H1 (cell line): Measurements from ENCODE around the gene OMP. TPM values are rescaled to one million over a fixed set of nuclear protein-coding genes. Genes with fewer than 3 reads are reported as not detected.

Experiments
- CTCF ChIA-PET: fragments of 300-600 bp; sonication (Branson Sonifier 250); formaldehyde crosslinking; loops from one replicate; lab custom pipeline; 2021; ENCODE audit not compliant: partially characterized antibody; lab: Charles Lee
- POLR2A ChIA-PET: fragments of 300-600 bp; sonication (Branson Sonifier 250); formaldehyde crosslinking; loops from one replicate; lab custom pipeline; 2021; ENCODE audit warnings: inconsistent platforms; ENCODE audit not compliant: partially characterized antibody; lab: Charles Lee
- DNase-seq, 2 experiments: peaks; one replicate each; pipeline versions ENCODE4 v3.0.0 to v3.0.0-alpha.2; 2010 to 2022; ENCODE audit warnings: low spot score in 2 of 2, low read depth in 1 of 2, mixed read lengths in 1 of 2
- FAIRE-seq: peaks from 2 replicates; lab custom pipeline; 2011; peaks lifted over from hg19 to GRCh38; lab: Jason Lieb, UNC
- H2AFZ ChIP-seq: 2 replicates; pipeline ENCODE4 v1.8.1; 2012; ENCODE audit warnings: low read length, inconsistent platforms
- H2AK5ac ChIP-seq: 2 replicates; pipeline ENCODE4 v1.6.1; 2013; ENCODE audit warnings: low read depth, low read length
- H2BK120ac ChIP-seq: replicated peaks from 2 replicates; pipeline ENCODE3; 2013; ENCODE audit warnings: low read depth, low read length, inconsistent platforms
- H2BK12ac ChIP-seq: 2 replicates; pipeline ENCODE4 v1.6.1; 2013; ENCODE audit warnings: low read depth, low read length
- H2BK15ac ChIP-seq: 2 replicates; pipeline ENCODE4 v1.6.1; 2013; ENCODE audit warnings: low read length
- H2BK20ac ChIP-seq: 2 replicates; pipeline ENCODE4 v1.6.1; 2013; ENCODE audit warnings: low read length
- H2BK5ac ChIP-seq: 2 replicates; pipeline ENCODE4 v1.6.1; 2013; ENCODE audit warnings: low read depth, low read length
- H3K14ac ChIP-seq: 2 replicates; pipeline ENCODE4 v1.6.1; 2013; ENCODE audit warnings: inconsistent platforms; ENCODE audit not compliant: insufficient read length
- H3K18ac ChIP-seq: 2 replicates; pipeline ENCODE4 v1.6.1; 2013; ENCODE audit warnings: low read length; ENCODE audit errors: extremely low read depth
- H3K23ac ChIP-seq: 2 replicates; pipeline ENCODE4 v1.6.1; 2013; ENCODE audit warnings: inconsistent platforms; ENCODE audit not compliant: insufficient read length
- H3K23me2 ChIP-seq: 2 replicates; pipeline ENCODE4 v1.6.1; 2013; ENCODE audit warnings: low read depth, low read length
- H3K27ac ChIP-seq: 2 replicates; pipeline ENCODE4 v1.6.1; 2011; ENCODE audit warnings: low read depth, low read length, inconsistent platforms
- H3K27me3 ChIP-seq, 4 experiments: replicated peaks in 1 of 4; 1 replicate in 1 of 4; 2 replicates in 3 of 4; pipeline versions ENCODE4 v1.6.1 to v1.8.1; 2011 to 2013; ENCODE audit warnings: low read length in 3 of 4, mild to moderate bottlenecking in 3 of 4, inconsistent platforms in 2 of 4, mixed read lengths in 2 of 4, moderate library complexity in 1 of 4; ENCODE audit not compliant: control insufficient read depth in 3 of 4, insufficient read depth in 3 of 4; ENCODE audit errors: extremely low read depth in 1 of 4
- H3K36me3 ChIP-seq, 4 experiments: 2 replicates each; pipeline versions ENCODE4 v1.6.1 to v1.8.1; 2011 to 2013; ENCODE audit warnings: mild to moderate bottlenecking in 4 of 4, low read length in 3 of 4, moderate library complexity in 2 of 4, control low read depth in 1 of 4, inconsistent platforms in 1 of 4; ENCODE audit not compliant: insufficient read depth in 4 of 4, control insufficient read depth in 2 of 4
- H3K4ac ChIP-seq: replicated peaks from 2 replicates; pipeline ENCODE3; 2013; ENCODE audit warnings: low read length, low read depth, mixed read lengths, inconsistent platforms; ENCODE audit not compliant: insufficient read length
- H3K4me1 ChIP-seq, 4 experiments: replicated peaks in 1 of 4; 1 replicate in 1 of 4; 2 replicates in 3 of 4; pipeline versions ENCODE4 v1.6.1 to v1.8.1; 2011 to 2013; ENCODE audit warnings: low read length in 3 of 4, inconsistent platforms in 2 of 4, mixed read lengths in 1 of 4; ENCODE audit not compliant: insufficient read depth in 4 of 4, control insufficient read depth in 3 of 4
- H3K4me2 ChIP-seq, 2 experiments: 2 replicates each; pipeline versions ENCODE4 v1.6.1 to v1.8.1; 2011 to 2013; ENCODE audit warnings: low read depth in 2 of 2, low read length in 2 of 2, control low read depth in 1 of 2, inconsistent platforms in 1 of 2, mild to moderate bottlenecking in 1 of 2; ENCODE audit not compliant: insufficient read depth in 1 of 2
- H3K4me3 ChIP-seq, 4 experiments: fragments of 200-600, 300-600 bp in 1 of 4; sonication (generic), shearing (Covaris generic), sonication (Bioruptor Twin) in 1 of 4; 2 replicates each; pipeline versions ENCODE4 v1.5.1 to v1.8.1; 2011 to 2016; ENCODE audit warnings: low read length in 4 of 4, low read depth in 3 of 4, control low read depth in 2 of 4, inconsistent platforms in 2 of 4, mild to moderate bottlenecking in 2 of 4, mixed read lengths in 1 of 4, moderate library complexity in 1 of 4; ENCODE audit not compliant: insufficient read depth in 2 of 4; ENCODE audit errors: extremely low read depth in 1 of 4
- H3K56ac ChIP-seq: replicated peaks from 2 replicates; pipeline ENCODE3; 2013; ENCODE audit warnings: low read depth, mild to moderate bottlenecking, mixed read lengths, low read length, inconsistent platforms; ENCODE audit not compliant: insufficient read length
- H3K79me1 ChIP-seq: 2 replicates; pipeline ENCODE4 v1.6.1; 2013; ENCODE audit warnings: low read depth, low read length, control low read depth
- H3K79me2 ChIP-seq, 2 experiments: 2 replicates each; pipeline versions ENCODE4 v1.6.1 to v1.8.1; 2012 to 2013; ENCODE audit warnings: low read length in 2 of 2, mild to moderate bottlenecking in 2 of 2, inconsistent platforms in 1 of 2; ENCODE audit not compliant: insufficient read depth in 2 of 2, control insufficient read depth in 1 of 2
- H3K9ac ChIP-seq, 4 experiments: replicated peaks in 1 of 4; 1 replicate in 1 of 4; 2 replicates in 3 of 4; pipeline versions ENCODE4 v1.6.1 to v1.8.1; 2011 to 2013; ENCODE audit warnings: low read depth in 3 of 4, low read length in 3 of 4, control low read depth in 2 of 4, mild to moderate bottlenecking in 2 of 4, moderate library complexity in 2 of 4, inconsistent platforms in 1 of 4; ENCODE audit errors: extremely low read depth in 1 of 4
- H3K9me3 ChIP-seq, 2 experiments: 2 replicates each; pipeline versions ENCODE4 v1.6.1 to v1.8.1; 2012 to 2013; ENCODE audit warnings: mild to moderate bottlenecking in 2 of 2, moderate library complexity in 2 of 2, control low read depth in 1 of 2, inconsistent platforms in 1 of 2, low read depth in 1 of 2, low read length in 1 of 2, mixed read lengths in 1 of 2; ENCODE audit not compliant: insufficient read depth in 2 of 2
- H4K20me1 ChIP-seq, 2 experiments: replicated peaks in 1 of 2; 2 replicates each; pipeline versions ENCODE3 to v1.8.1; 2011 to 2013; ENCODE audit warnings: inconsistent platforms in 2 of 2, low read length in 2 of 2, mild to moderate bottlenecking in 1 of 2; ENCODE audit not compliant: insufficient read depth in 2 of 2, control insufficient read depth in 1 of 2
- H4K5ac ChIP-seq: 2 replicates; pipeline ENCODE4 v1.6.1; 2013; ENCODE audit warnings: low read length, low read depth, mixed read lengths, inconsistent platforms; ENCODE audit not compliant: insufficient read length
- H4K8ac ChIP-seq: 2 replicates; pipeline ENCODE4 v1.8.0; 2013; ENCODE audit warnings: mild to moderate bottlenecking, moderate library complexity, low read length, inconsistent platforms; ENCODE audit not compliant: insufficient read depth; ENCODE audit errors: extremely low read depth
- H4K91ac ChIP-seq: replicated peaks from 2 replicates; pipeline ENCODE3; 2013; ENCODE audit warnings: low read length, mixed read lengths, inconsistent platforms; ENCODE audit not compliant: insufficient read length
- BACH1 ChIP-seq: IDR thresholded peaks from 2 replicates; pipeline ENCODE4 v1.6.1; 2012; ENCODE audit warnings: low read length, improper control_type of control experiment
- FOSL1 ChIP-seq: IDR thresholded peaks from 2 replicates; pipeline ENCODE4 v1.6.1; 2011; ENCODE audit warnings: mild to moderate bottlenecking, low read depth, low read length, moderate library complexity; ENCODE audit not compliant: insufficient read depth
- KDM5A ChIP-seq: fragments of 200-600 bp; IDR thresholded peaks from 2 replicates; pipeline ENCODE4 v1.7.1; 2012; ENCODE audit warnings: mild to moderate bottlenecking, low read length, inconsistent platforms, mixed read lengths
- RXRA ChIP-seq: IDR thresholded peaks from 2 replicates; pipeline ENCODE4 v1.6.1; 2011; ENCODE audit warnings: low read depth, mild to moderate bottlenecking, low read length, moderate library complexity; ENCODE audit not compliant: insufficient read depth
- ZNF274 ChIP-seq: IDR thresholded peaks from 2 replicates; pipeline ENCODE4 v1.7.0; 2012; ENCODE audit warnings: low read length, borderline replicate concordance; ENCODE audit errors: extremely low read depth
- WGBS, 2 experiments: shearing (Covaris generic) in 1 of 2; methylation state at CpG; one replicate each; pipeline versions ENCODE4 v1.1.6 to v1.1.7; 2013 to 2015; ENCODE audit warnings: low lambda C conversion rate in 2 of 2, mixed read lengths in 2 of 2, inconsistent platforms in 1 of 2, low coverage in 1 of 2, missing lambda C conversion rate in 1 of 2; ENCODE audit not compliant: insufficient replicate concordance in 2 of 2, insufficient coverage in 1 of 2, insufficient read length in 1 of 2; ENCODE audit errors: extremely low coverage in 1 of 2, missing lambda C conversion rate in 1 of 2; 5-methylcytosine and 5-hydroxymethylcytosine counted together
- polyA plus RNA-seq, 7 experiments: library from polyadenylated mRNA; depleted of rRNA in 3 of 7; stranded (reverse) in 5 of 7; unstranded in 2 of 7; fragments of >200 nt in 5 of 7; fragments of 200-250 nt in 2 of 7; gene quantifications; 1 replicate in 5 of 7; 2 replicates in 1 of 7; 4 replicates in 1 of 7; pipeline versions ENCODE4 v1.2.1 to v1.2.3, GENCODE V29; 2011 to 2013; ENCODE audit warnings: missing spikeins in 2 of 7, mixed read lengths in 2 of 7
- total RNA-seq: library from RNA; stranded (reverse); fragmentation: NEBNext Ultra II Directional; extraction: Animal tissue kit (Norgen Biotek cat#: 25700); gene quantifications from 2 replicates; pipeline ENCODE4 v1.2.1, GENCODE V29; 2021
- TF ChIP-seq, protein P1 (sequence below): IDR thresholded peaks from 2 replicates; pipeline ENCODE4 v1.6.1; 2012; ENCODE audit warnings: low read length, inconsistent platforms

The OMP gene
- total and polyA plus RNA-seq, 2 of the 8 experiments (the other 6 are each of a cell fraction or from before 2014, with no cell fraction given) = not detected

DNA sequence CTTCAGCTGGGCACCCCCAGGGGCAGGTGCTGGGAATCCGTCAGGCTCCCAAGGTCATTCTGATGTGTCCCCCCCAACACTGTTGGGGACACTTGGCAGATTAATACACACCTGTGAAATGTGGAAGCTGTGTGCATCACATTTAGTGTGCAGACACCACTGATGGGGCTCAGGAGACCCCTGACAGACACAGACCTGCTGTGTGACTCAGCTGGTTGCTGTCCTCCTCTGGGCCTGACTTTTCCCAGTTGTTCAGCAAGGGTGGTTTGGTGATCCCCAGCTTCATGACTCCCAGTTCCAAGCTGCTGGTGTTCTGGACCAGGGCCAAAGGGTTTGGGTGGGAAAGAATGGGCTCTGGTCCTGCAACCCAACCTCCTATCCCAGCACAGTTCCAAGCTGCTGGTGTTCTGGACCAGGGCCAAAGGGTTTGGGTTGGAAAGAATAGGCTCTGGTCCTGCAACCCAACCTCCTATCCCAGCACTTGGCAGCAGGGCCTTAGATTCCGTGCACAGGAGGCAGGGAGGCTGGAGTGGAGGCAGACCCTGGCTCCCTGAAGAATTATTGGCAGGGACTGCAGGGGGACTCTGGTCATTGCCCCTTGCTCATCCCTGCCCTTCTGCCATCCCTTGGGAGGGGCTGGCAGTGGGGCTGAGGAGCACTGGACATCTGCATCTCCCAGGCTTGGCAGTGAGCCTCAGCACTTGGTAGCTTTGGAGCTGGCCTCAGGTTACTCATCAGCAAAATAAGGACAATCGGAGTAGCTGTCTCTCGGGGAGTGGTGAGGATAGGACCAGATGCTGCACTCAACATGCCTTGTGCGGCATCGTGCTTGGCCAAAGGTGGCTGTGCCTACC is 8.4 kb upstream of the OMP start:
- Histone ChIP-seq H3K4me3 (no peak overlapping the region), H2AFZ (no peak overlapping the region), H3K14ac (no peak overlapping the region), H2AK5ac (no peak overlapping the region), H4K91ac (no peak overlapping the region), H3K79me2 (no peaks in the 10 kb centered on the region), H3K27ac (no peak overlapping the region), H3K4ac (no peak overlapping the region), H3K4me1 (peaks cover 0 to 6% (median 2%) of the 10 kb centered on the region in 4 experiments; a peak in 3 of 7 replicates), H4K5ac (no peak overlapping the region), H3K27me3 (no peaks in the 10 kb centered on the region), H3K9me3 (no peaks in the 10 kb centered on the region), H2BK20ac (no peak overlapping the region), H2BK15ac (no peak overlapping the region), H3K23me2 (no peaks in the 10 kb centered on the region), H3K23ac (no peak overlapping the region), H2BK12ac (no peak overlapping the region), H2BK120ac (no peak overlapping the region), H3K4me2 (no peak overlapping the region), H3K56ac (no peak overlapping the region), H3K36me3 (no peaks in the 10 kb centered on the region), H4K8ac (no peak overlapping the region), H3K18ac (no peak overlapping the region), H4K20me1 (peaks cover 0 to 4% of the 10 kb centered on the region in 2 experiments), H2BK5ac (no peak overlapping the region), H3K9ac (no peak overlapping the region; a peak in 1 of 7 replicates), H3K79me1 (no peaks in the 10 kb centered on the region)
- 86% methylated on average over 6 of the region's 6 CpGs; no CpG with 5 or more reads in 1 of the 2 experiments for WGBS, 2 experiments
- POLR2A ChIA-PET = no interaction called here
- DNase-seq (no peak), FAIRE-seq (no peak)
- CTCF ChIA-PET = interaction anchor here (1.0 to 11.6 kb wide), 11 partner anchors 7 to 1578 kb away, joined by 3 to 297 read pairs (median 6); partner anchors contain the start of genes CAPN5, MYO7A and OMP
- no peak for TF ChIP-seq BACH1
- TF ChIP-seq KDM5A = no peak
- no peak for TF ChIP-seq ZNF274
- no peak for TF ChIP-seq FOSL1
- TF ChIP-seq RXRA = no peak
- TF ChIP-seq, protein P1, sequence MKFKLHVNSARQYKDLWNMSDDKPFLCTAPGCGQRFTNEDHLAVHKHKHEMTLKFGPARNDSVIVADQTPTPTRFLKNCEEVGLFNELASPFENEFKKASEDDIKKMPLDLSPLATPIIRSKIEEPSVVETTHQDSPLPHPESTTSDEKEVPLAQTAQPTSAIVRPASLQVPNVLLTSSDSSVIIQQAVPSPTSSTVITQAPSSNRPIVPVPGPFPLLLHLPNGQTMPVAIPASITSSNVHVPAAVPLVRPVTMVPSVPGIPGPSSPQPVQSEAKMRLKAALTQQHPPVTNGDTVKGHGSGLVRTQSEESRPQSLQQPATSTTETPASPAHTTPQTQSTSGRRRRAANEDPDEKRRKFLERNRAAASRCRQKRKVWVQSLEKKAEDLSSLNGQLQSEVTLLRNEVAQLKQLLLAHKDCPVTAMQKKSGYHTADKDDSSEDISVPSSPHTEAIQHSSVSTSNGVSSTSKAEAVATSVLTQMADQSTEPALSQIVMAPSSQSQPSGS = no peak
